GM12878 (cell line): Measurements from ENCODE around the gene DPH1. TPM values are rescaled to one million over a fixed set of nuclear protein-coding genes. Genes with fewer than 3 reads are reported as not detected.

ENCODE experiments used
- ATAC-seq: fragments of 200-7000 bp; cut with Tn5 transposase; 3 replicates; pipeline ENCODE4 v1.9.1; 2020; ENCODE audit warnings: mild to moderate bottlenecking, moderate library complexity
- BruUV-seq: library from RNA; stranded (reverse); fragments of 400-500 nt; replicated peaks from 2 replicates; lab custom pipeline; 2021; lab: Mats Ljungman, UMichigan
- CTCF ChIA-PET: fragments of 300-600 bp; sonication (Branson Sonifier 250); formaldehyde crosslinking; extraction: SDS; loops from one replicate; lab custom pipeline; 2021; ENCODE audit warnings: inconsistent platforms; lab: Yijun Ruan, JAX
- POLR2A ChIA-PET: fragments of 350-600 bp; formaldehyde crosslinking; extraction: SDS; loops from one replicate; lab custom pipeline; 2021; ENCODE audit warnings: inconsistent platforms; lab: Charles Lee
- RAD21 ChIA-PET: fragments of 300-600 bp; sonication (Branson Sonifier 250); formaldehyde crosslinking; loops from one replicate; lab custom pipeline; 2023; ENCODE audit warnings: antibody characterized with exemption; ENCODE audit not compliant: unreplicated experiment; lab: Charles Lee
- SMC1A ChIA-PET: fragments of 300-600 bp; sonication (Branson Sonifier 250); formaldehyde crosslinking; loops from one replicate; lab custom pipeline; 2023; ENCODE audit not compliant: unreplicated experiment, uncharacterized antibody; lab: Charles Lee
- DNase-seq: peaks from one replicate; pipeline ENCODE4 v3.0.0-alpha.2; 2011; ENCODE audit warnings: low read depth, low spot score
- FAIRE-seq: peaks from 3 replicates; lab custom pipeline; 2011; peaks lifted over from hg19 to GRCh38; lab: Jason Lieb, UNC
- H2AFZ ChIP-seq: 2 replicates; pipeline ENCODE4 v1.6.0; 2011; ENCODE audit warnings: low read depth, low read length, control low read depth; ENCODE audit not compliant: control insufficient read depth
- H3K27ac ChIP-seq: 2 replicates; pipeline ENCODE4 v1.5.1; 2011; ENCODE audit warnings: control low read depth; ENCODE audit not compliant: control insufficient read depth, insufficient read depth
- H3K27me3 ChIP-seq, 2 experiments: replicated peaks in 1 of 2; 2 replicates each; pipeline versions ENCODE4 v1.6.0 to v1.6.1; 2011; ENCODE audit warnings: low read length in 1 of 2; ENCODE audit not compliant: control insufficient read depth in 2 of 2, insufficient read depth in 2 of 2
- H3K36me3 ChIP-seq, 2 experiments: 2 replicates each; pipeline ENCODE4 v1.5.1; 2011; ENCODE audit warnings: low read length in 1 of 2; ENCODE audit not compliant: control insufficient read depth in 2 of 2, insufficient read depth in 2 of 2
- H3K4me1 ChIP-seq: 2 replicates; pipeline ENCODE4 v1.6.1; 2011; ENCODE audit warnings: mild to moderate bottlenecking, low read length, moderate library complexity, mixed read lengths; ENCODE audit not compliant: control insufficient read depth, insufficient read depth
- H3K4me2 ChIP-seq: 2 replicates; pipeline ENCODE4 v1.6.0; 2011; ENCODE audit warnings: control low read depth; ENCODE audit not compliant: control insufficient read depth, insufficient read depth
- H3K4me3 ChIP-seq: fragments of 200-600 bp; sonication (generic); 2 replicates; pipeline ENCODE4 v1.5.1; 2016
- H3K79me2 ChIP-seq: 2 replicates; pipeline ENCODE4 v1.6.0; 2011; ENCODE audit warnings: low read length; ENCODE audit not compliant: control insufficient read depth, insufficient read depth
- H3K9ac ChIP-seq: 2 replicates; pipeline ENCODE4 v1.8.0; 2011; ENCODE audit warnings: low read length, control low read depth, mixed read lengths; ENCODE audit not compliant: control insufficient read depth, insufficient read depth
- H3K9me3 ChIP-seq: replicated peaks from 3 replicates; pipeline ENCODE4 v1.5.1; 2011; ENCODE audit warnings: mild to moderate bottlenecking, low read length; ENCODE audit not compliant: control insufficient read depth, insufficient read depth
- H4K20me1 ChIP-seq: 2 replicates; pipeline ENCODE4 v1.6.0; 2011; ENCODE audit not compliant: control insufficient read depth, insufficient read depth
- BCLAF1 ChIP-seq: fragments of 450-650 bp; IDR thresholded peaks from 2 replicates; pipeline ENCODE4 v1.6.1; 2017; ENCODE audit warnings: antibody characterized with exemption, mild to moderate bottlenecking, moderate library complexity
- BMI1 ChIP-seq: fragments of 450-650 bp; IDR thresholded peaks from 2 replicates; pipeline ENCODE4 v1.6.1; 2016; ENCODE audit warnings: mild to moderate bottlenecking, moderate library complexity, borderline replicate concordance
- ESRRA ChIP-seq: IDR thresholded peaks from 2 replicates; pipeline ENCODE4 v1.6.1; 2012; ENCODE audit warnings: mild to moderate bottlenecking, low read length, improper control_type of control experiment
- HDGF ChIP-seq: fragments of 450-650 bp; IDR thresholded peaks from 2 replicates; pipeline ENCODE4 v1.6.1; 2016; ENCODE audit warnings: antibody characterized with exemption
- POLR2AphosphoS5 ChIP-seq: IDR thresholded peaks from 2 replicates; pipeline ENCODE4 v1.6.1; 2011; ENCODE audit warnings: mild to moderate bottlenecking, low read length, inconsistent platforms
- RELB ChIP-seq: fragments of 450-650 bp; IDR thresholded peaks from 2 replicates; pipeline ENCODE4 v1.6.1; 2017; ENCODE audit warnings: low read depth, mild to moderate bottlenecking, moderate library complexity
- WGBS: methylation state at CpG from one replicate; pipeline ENCODE4 v1.1.6; 2016; ENCODE audit warnings: low lambda C conversion rate; ENCODE audit not compliant: insufficient replicate concordance, insufficient coverage; ENCODE audit errors: missing lambda C conversion rate; 5-methylcytosine and 5-hydroxymethylcytosine counted together
- in situ Hi-C: fragments of 300-500 bp; cut with MboI; formaldehyde crosslinking; loops from 9 replicates; pipeline ENCODE4 v1.14.3; 2018; ENCODE audit warnings: mixed read lengths
- intact Hi-C: fragments of 100-400 bp; cut with micrococcal nuclease; formaldehyde crosslinking; loops from one replicate; pipeline ENCODE4 v1.14.2; 2022; ENCODE audit not compliant: unreplicated experiment
- polyA plus RNA-seq, 11 experiments: library from polyadenylated mRNA; depleted of rRNA in 4 of 11; unstranded in 6 of 11; stranded (reverse) in 5 of 11; fragments of >200 nt; fragmentation: Nextera tagmentation in 4 of 11; fragmentation: Illumina TruSeq in 1 of 11; extraction: Ambion mirVana in 4 of 11; extraction: Trizol in 1 of 11; gene quantifications; 1 replicate in 1 of 11; 2 replicates in 10 of 11; pipeline versions ENCODE4 v1.2.1 to v1.2.3, GENCODE V29; 2011 to 2016; ENCODE audit warnings: inconsistent platforms in 2 of 11, missing spikeins in 2 of 11, low read depth in 1 of 11
- total RNA-seq, 4 experiments: library from RNA; depleted of rRNA in 3 of 4; stranded (reverse); fragments of >200 nt in 3 of 4; fragmentation: Illumina TruSeq in 1 of 4; extraction: Trizol in 1 of 4; gene quantifications; 2 replicates each; pipeline versions ENCODE4 v1.2.1 to v1.2.3, GENCODE V29; 2013 to 2021

The DPH1 gene
- total and polyA plus RNA-seq, 10 of the 15 experiments (the other 5 are each of a cell fraction or from before 2014, with no cell fraction given): 0.29 to 33.6 (median 20.2) TPM

GRCh38 chr17:1985093-1985492, 44.9 kb upstream of the DPH1 start:
- Histone ChIP-seq H3K9ac (no peak overlapping the region), H3K27ac (no peak overlapping the region), H3K79me2 (no peaks in the 10 kb centered on the region), H2AFZ (no peak overlapping the region), H3K4me3 (no peak overlapping the region), H3K27me3 (no peaks in the 10 kb centered on the region; a peak in 1 of 4 replicates), H4K20me1 (no peaks in the 10 kb centered on the region), H3K4me1 (no peaks in the 10 kb centered on the region), H3K4me2 (no peak overlapping the region), H3K36me3 (no peaks in the 10 kb centered on the region), H3K9me3 (no peaks in the 10 kb centered on the region)
- ChIA-PET CTCF (no interaction called here), RAD21 (no interaction called here), SMC1A (no interaction called here), POLR2A (no interaction called here)
- no TSS peak for BruUV-seq
- ATAC-seq (no peak), DNase-seq (no peak), FAIRE-seq (no peak)
- intact Hi-C loops: no loop called here
- WGBS: 43% methylated on average over 4 of the region's 4 CpGs
- in situ Hi-C loops: no loop called here
- TF ChIP-seq HDGF (no peak), POLR2AphosphoS5 (no peak), BMI1 (no peak), BCLAF1 (no peak), ESRRA (no peak), RELB (no peak)
